Neural cell (in vitro differentiated cells): ENCODE data around the gene MGAT4A. TPM values are rescaled to one million over a fixed set of nuclear protein-coding genes. Genes with fewer than 3 reads are reported as not detected.

Experiments used
- H2AFZ ChIP-seq: fragments of 200-600, 300-800 bp; sonication (generic), shearing (Covaris generic); 2 replicates; pipeline ENCODE4 v1.6.0; 2014; ENCODE audit warnings: low read depth, mild to moderate bottlenecking, antibody characterized with exemption, low read length, moderate library complexity
- H3F3A ChIP-seq: fragments of 200-600 bp; shearing (Covaris generic); 2 replicates; pipeline ENCODE4 v1.6.1; 2016; ENCODE audit warnings: mild to moderate bottlenecking, moderate library complexity, mixed read lengths, antibody characterized with exemption, low read length; ENCODE audit not compliant: insufficient read depth, poor library complexity, severe bottlenecking
- H3K27ac ChIP-seq: fragments of 200-600, 300-800 bp; sonication (generic), shearing (Covaris generic); 2 replicates; pipeline ENCODE4 v1.5.1; 2014; ENCODE audit warnings: mild to moderate bottlenecking, low read length, moderate library complexity
- H3K27me3 ChIP-seq: fragments of 300-800, 200-600 bp; sonication (generic), shearing (Covaris generic); 2 replicates; pipeline ENCODE4 v1.6.0; 2014; ENCODE audit warnings: mild to moderate bottlenecking, low read depth, low read length, moderate library complexity; ENCODE audit not compliant: insufficient read depth
- H3K36me3 ChIP-seq: fragments of 300-800, 200-600 bp; sonication (generic), shearing (Covaris generic); 2 replicates; pipeline ENCODE4 v1.5.1; 2014; ENCODE audit warnings: mild to moderate bottlenecking, antibody characterized with exemption, low read length, moderate library complexity; ENCODE audit not compliant: insufficient read depth
- H3K4me2 ChIP-seq: fragments of 300-800, 200-600 bp; sonication (generic), shearing (Covaris generic); 2 replicates; pipeline ENCODE4 v1.6.0; 2014; ENCODE audit warnings: mild to moderate bottlenecking, low read length
- H3K4me3 ChIP-seq: fragments of 300-800, 200-600 bp; sonication (generic), shearing (Covaris generic); 2 replicates; pipeline ENCODE4 v1.5.1; 2014; ENCODE audit warnings: mild to moderate bottlenecking, low read length, moderate library complexity
- H3K79me2 ChIP-seq: fragments of 200-600 bp; shearing (Covaris generic); replicated peaks from 2 replicates; pipeline ENCODE4 v1.6.0; 2014; ENCODE audit warnings: mild to moderate bottlenecking, low read length, moderate library complexity; ENCODE audit not compliant: insufficient read depth
- H3K9ac ChIP-seq: fragments of 300-800, 200-600 bp; sonication (generic), shearing (Covaris generic); 2 replicates; pipeline ENCODE4 v1.6.1; 2016; ENCODE audit warnings: mild to moderate bottlenecking, low read length, mixed read lengths
- H3K9me2 ChIP-seq: fragments of 200-600 bp; shearing (Covaris generic); 2 replicates; pipeline ENCODE4 v1.6.1; 2016; ENCODE audit warnings: mild to moderate bottlenecking, low read length, mixed read lengths; ENCODE audit not compliant: insufficient read depth
- H3K9me3 ChIP-seq: fragments of 200-600, 300-800 bp; sonication (generic), shearing (Covaris generic); 2 replicates; pipeline ENCODE4 v1.6.1; 2016; ENCODE audit warnings: mild to moderate bottlenecking, mixed run types, low read length, moderate library complexity, mixed read lengths
- H4K20me1 ChIP-seq: fragments of 200-600 bp; shearing (Covaris generic); 2 replicates; pipeline ENCODE4 v1.6.1; 2016; ENCODE audit warnings: mild to moderate bottlenecking, mixed run types; ENCODE audit not compliant: insufficient read depth
- EP300 ChIP-seq: fragments of 450-650 bp; conservative IDR thresholded peaks from 2 replicates; pipeline ENCODE4 v1.6.1; 2014; ENCODE audit warnings: antibody characterized with exemption, mild to moderate bottlenecking, moderate library complexity; ENCODE audit not compliant: poor library complexity, severe bottlenecking
- EZH2 ChIP-seq: fragments of 200-600, 300-800 bp; shearing (Covaris generic), sonication (generic); IDR thresholded peaks from 2 replicates; pipeline ENCODE4 v1.6.1; 2014; ENCODE audit warnings: antibody characterized with exemption, low read length, borderline replicate concordance, mild to moderate bottlenecking; ENCODE audit not compliant: insufficient read depth, poor library complexity, severe bottlenecking
- MXI1 ChIP-seq: fragments of 450-650 bp; conservative IDR thresholded peaks from 2 replicates; pipeline ENCODE4 v1.6.1; 2014; ENCODE audit warnings: antibody characterized with exemption, mild to moderate bottlenecking; ENCODE audit not compliant: poor library complexity, severe bottlenecking
- POLR2AphosphoS5 ChIP-seq: IDR thresholded peaks from 2 replicates; pipeline ENCODE4 v1.6.1; 2012
- RAD21 ChIP-seq: fragments of 450-650 bp; conservative IDR thresholded peaks from 2 replicates; pipeline ENCODE4 v1.6.1; 2014; ENCODE audit warnings: antibody characterized with exemption, mild to moderate bottlenecking, moderate library complexity
- SMC3 ChIP-seq: fragments of 450-650 bp; conservative IDR thresholded peaks from 2 replicates; pipeline ENCODE4 v1.6.1; 2014; ENCODE audit warnings: antibody characterized with exemption, mild to moderate bottlenecking, moderate library complexity; ENCODE audit not compliant: poor library complexity
- TAF1 ChIP-seq: IDR thresholded peaks from 2 replicates; pipeline ENCODE4 v1.6.1; 2012; ENCODE audit warnings: low read depth
- polyA plus RNA-seq: library from polyadenylated mRNA; depleted of rRNA; stranded (reverse); fragments of >200 nt; gene quantifications from 2 replicates; pipeline ENCODE4 v1.2.3, GENCODE V29; 2014
- TF ChIP-seq, protein P1 (sequence below): fragments of 450-650 bp; IDR thresholded peaks from 2 replicates; pipeline ENCODE4 v1.5.1; 2014; ENCODE audit warnings: antibody characterized with exemption, mild to moderate bottlenecking, moderate library complexity; ENCODE audit not compliant: poor library complexity, severe bottlenecking
- TF ChIP-seq, protein P2 (sequence below): IDR thresholded peaks from 2 replicates; pipeline ENCODE4 v1.6.1; 2012; ENCODE audit warnings: borderline replicate concordance

MGAT4A gene
- polyA plus RNA-seq, 1 donor from 2014 or later = 54.8 TPM

DNA sequence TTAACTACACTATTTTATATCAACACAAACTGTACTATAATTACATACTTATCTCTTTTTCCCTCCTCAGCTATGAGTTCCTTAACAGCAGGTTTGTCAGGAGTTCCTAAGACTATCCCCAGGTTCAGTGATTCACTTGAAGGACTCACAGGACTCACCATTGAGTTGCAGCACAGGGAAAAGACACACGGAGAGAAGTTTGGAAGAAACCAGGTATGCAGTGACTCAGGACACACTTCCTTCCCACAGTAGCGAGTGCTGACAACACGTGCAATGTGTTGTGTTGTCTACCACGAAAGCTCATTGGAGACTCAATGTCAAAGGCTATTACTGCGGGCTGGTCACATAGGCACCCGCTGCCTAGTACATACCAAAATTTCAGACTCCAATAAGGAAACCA, 32.0 kb downstream of the MGAT4A start:
- no peaks in the 10 kb centered on the region for H3K79me2 ChIP-seq
- TF ChIP-seq TAF1 (no peak), POLR2AphosphoS5 (no peak), EZH2 (no peak), SMC3 (no peak), EP300 (no peak), MXI1 (no peak), RAD21 (no peak)
- TF ChIP-seq, protein P1, sequence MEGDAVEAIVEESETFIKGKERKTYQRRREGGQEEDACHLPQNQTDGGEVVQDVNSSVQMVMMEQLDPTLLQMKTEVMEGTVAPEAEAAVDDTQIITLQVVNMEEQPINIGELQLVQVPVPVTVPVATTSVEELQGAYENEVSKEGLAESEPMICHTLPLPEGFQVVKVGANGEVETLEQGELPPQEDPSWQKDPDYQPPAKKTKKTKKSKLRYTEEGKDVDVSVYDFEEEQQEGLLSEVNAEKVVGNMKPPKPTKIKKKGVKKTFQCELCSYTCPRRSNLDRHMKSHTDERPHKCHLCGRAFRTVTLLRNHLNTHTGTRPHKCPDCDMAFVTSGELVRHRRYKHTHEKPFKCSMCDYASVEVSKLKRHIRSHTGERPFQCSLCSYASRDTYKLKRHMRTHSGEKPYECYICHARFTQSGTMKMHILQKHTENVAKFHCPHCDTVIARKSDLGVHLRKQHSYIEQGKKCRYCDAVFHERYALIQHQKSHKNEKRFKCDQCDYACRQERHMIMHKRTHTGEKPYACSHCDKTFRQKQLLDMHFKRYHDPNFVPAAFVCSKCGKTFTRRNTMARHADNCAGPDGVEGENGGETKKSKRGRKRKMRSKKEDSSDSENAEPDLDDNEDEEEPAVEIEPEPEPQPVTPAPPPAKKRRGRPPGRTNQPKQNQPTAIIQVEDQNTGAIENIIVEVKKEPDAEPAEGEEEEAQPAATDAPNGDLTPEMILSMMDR = no peak
- TF ChIP-seq, protein P2, sequence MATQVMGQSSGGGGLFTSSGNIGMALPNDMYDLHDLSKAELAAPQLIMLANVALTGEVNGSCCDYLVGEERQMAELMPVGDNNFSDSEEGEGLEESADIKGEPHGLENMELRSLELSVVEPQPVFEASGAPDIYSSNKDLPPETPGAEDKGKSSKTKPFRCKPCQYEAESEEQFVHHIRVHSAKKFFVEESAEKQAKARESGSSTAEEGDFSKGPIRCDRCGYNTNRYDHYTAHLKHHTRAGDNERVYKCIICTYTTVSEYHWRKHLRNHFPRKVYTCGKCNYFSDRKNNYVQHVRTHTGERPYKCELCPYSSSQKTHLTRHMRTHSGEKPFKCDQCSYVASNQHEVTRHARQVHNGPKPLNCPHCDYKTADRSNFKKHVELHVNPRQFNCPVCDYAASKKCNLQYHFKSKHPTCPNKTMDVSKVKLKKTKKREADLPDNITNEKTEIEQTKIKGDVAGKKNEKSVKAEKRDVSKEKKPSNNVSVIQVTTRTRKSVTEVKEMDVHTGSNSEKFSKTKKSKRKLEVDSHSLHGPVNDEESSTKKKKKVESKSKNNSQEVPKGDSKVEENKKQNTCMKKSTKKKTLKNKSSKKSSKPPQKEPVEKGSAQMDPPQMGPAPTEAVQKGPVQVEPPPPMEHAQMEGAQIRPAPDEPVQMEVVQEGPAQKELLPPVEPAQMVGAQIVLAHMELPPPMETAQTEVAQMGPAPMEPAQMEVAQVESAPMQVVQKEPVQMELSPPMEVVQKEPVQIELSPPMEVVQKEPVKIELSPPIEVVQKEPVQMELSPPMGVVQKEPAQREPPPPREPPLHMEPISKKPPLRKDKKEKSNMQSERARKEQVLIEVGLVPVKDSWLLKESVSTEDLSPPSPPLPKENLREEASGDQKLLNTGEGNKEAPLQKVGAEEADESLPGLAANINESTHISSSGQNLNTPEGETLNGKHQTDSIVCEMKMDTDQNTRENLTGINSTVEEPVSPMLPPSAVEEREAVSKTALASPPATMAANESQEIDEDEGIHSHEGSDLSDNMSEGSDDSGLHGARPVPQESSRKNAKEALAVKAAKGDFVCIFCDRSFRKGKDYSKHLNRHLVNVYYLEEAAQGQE = no peak
- H3K4me3 ChIP-seq = no peak overlapping the region
- H3K27ac ChIP-seq = no peak overlapping the region
- H3K9ac ChIP-seq = no peak overlapping the region
- no peaks in the 10 kb centered on the region for H3K9me3 ChIP-seq
- H3K4me2 ChIP-seq = no peak overlapping the region
- H3K9me2 ChIP-seq = no peaks in the 10 kb centered on the region
- no peaks in the 10 kb centered on the region for H3K27me3 ChIP-seq
- H3K36me3 ChIP-seq = no peaks in the 10 kb centered on the region
- no peak overlapping the region for H2AFZ ChIP-seq
- no peaks in the 10 kb centered on the region for H4K20me1 ChIP-seq
- H3F3A ChIP-seq = no peaks in the 10 kb centered on the region

DNA sequence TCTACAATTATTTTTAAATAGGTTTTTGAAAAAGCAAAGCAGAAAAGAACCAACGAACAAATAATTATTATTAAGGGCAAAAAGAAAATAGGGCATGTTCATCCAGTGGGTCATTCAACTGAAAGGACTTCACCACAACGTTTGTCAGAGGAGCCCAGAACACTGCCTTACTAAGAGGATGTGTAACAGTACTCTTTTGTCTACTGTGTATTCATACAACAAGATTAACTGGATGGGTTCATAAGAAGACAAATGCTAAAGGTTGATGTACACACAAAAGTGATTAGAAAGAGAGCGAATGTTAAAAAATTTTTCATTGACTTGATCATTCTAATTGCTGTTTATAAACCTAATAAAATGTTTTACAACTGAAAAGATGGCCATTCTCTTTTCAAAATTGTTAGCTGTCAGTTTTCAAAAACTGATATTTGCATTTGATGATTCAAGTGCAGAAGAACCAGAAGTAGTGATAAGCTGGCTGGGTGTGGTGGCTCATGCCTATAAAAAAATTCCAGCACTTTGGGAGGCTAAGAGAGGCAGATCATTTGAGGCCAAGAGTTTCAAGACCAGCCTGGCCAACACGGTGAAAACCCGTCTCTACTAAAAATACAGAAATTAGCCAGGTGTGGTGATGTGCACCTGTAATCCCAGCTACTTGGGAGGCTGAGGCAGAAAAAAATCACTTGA, 33.1 kb downstream of the MGAT4A start:
- Histone ChIP-seq H3K9me2 (no peaks in the 10 kb centered on the region), H3K27ac (no peak overlapping the region), H3K4me3 (no peak overlapping the region), H3K9ac (no peak overlapping the region), H3K9me3 (no peaks in the 10 kb centered on the region), H3K4me2 (no peak overlapping the region), H3K79me2 (no peaks in the 10 kb centered on the region), H3F3A (no peaks in the 10 kb centered on the region), H4K20me1 (no peaks in the 10 kb centered on the region), H2AFZ (no peak overlapping the region), H3K36me3 (no peaks in the 10 kb centered on the region), H3K27me3 (no peaks in the 10 kb centered on the region)
- TF ChIP-seq TAF1 = no peak
- TF ChIP-seq MXI1 = no peak
- TF ChIP-seq POLR2AphosphoS5 = no peak
- no peak for TF ChIP-seq EP300
- no peak for TF ChIP-seq EZH2
